ENCODE measurements around the gene TMEM53.
A peak's percentile ranks its signal among the peaks of the same experiment; 100 is the strongest.
"Not testable (repeated sequence)": the region's sequence is repeated elsewhere in the genome, so short reads cannot be mapped to it uniquely, and the experiment has no call there.

Gene TMEM53

DNA sequence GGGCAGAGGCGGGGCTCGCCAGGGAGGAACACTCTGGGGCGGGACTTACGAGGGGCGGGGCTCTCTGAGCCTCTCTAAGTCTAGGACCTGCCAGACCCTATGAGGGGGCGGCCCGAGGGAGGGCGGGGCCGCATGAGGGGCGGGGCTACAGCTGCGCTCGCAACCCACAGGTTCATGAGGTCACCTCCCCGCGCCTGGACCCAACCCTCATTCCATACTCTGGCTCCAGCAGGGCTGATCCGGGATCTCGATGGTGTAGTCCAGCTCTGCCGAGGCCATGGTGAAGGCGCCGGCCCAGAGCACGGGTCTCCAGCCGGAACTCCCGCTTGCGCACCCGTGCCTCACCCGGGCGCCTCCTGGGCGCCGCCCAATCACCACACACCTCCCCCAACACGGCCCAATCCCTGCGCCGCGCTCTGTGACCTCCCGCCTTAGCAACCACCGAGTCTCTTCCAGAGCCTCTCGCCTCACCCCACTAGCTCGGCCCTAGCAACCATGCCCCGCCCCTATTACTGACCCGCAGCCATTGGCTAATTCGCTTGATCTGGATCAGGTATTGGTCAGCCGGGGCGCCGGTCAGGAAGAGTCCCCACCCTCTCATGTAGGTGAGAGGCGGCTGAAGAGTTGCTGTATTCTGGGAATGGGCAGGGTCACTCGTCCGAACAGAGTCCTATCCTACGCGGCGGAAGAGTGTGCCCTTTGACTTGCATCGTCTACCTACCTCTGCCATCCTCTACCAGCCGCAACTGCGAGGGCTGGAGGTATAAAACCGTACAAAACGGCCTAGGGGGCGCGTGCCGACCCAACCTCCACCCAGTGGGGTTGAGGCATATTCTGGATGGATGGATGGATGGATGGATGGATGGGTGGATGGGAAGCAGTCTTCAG, at the start of gene TMEM53, which contains the start of gene ARMH1:
TSS of gene TMEM53 (minus strand) at position 369 of the 888 bp plus-strand sequence. CDS start at position 279, 90 bp downstream.
TSS of gene ARMH1 (plus strand) at position 602 of the 888 bp plus-strand sequence. CDS start 14,984 bp downstream, outside the sequence.
- DNase-seq (ENCODE audit: low read depth in 2 of 2), result peak; percentile 87 to 92

DNA sequence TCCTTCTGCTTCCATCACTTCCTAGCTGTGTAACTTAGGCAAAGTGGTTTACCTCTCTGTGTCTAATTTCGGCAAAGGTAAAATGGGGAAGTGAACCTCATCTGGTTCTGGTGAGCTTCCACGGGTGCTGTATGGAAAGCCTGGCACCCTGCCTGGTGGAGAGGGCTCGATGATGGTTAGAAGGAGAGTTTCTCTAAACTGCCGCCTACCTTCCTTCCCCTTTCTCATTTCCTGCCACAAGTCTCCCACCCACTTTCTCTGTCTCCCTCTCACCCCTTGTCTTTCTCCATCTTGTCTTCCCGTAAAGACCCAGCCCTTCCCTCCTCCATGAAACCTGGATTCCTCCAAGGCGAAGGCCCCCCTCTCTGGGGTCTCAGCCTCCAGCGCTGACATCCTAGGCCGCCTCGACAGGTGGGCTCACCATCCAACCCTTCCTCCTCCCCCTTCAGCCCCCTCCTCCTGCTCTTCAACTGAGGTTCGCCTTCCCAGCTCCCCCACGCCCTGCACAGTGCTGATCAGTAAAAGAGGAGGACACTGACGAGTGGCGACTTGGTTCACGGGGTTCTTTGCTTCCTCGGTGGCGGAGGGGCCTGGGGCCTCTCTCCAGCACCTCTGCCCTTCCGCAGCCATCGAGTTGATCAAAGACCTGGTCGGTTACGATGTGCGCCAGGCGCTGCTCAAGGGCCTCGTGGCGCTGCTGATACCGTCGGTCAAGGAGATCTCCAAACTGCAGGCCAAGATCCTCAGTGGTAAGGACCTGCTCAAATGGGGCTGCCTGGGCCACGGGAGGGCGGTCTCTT, 49.4 kb upstream of the TMEM53 start:
- no peak for DNase-seq (ENCODE audit: low read depth in 2 of 2)

DNA sequence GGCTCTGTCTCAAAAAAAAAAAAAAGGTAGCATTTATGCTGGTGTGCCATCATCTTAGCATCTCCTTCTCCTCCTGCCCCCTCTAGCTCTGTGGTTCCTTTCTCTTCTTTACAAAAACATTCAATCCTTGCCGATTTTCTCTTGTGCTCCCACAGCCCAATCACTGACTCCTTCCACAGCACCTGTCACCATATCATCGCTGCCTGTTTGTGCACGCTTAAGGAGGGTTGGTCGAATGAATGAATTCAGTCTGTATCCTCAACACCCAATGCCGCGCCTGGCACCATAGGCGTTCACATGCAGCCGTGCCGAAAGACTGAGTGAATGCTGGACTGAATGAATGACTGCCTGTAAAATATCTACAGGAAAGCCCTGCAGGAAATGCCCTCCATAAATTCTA, 48.8 kb upstream of the TMEM53 start:
- DNase-seq (ENCODE audit: low read depth in 2 of 2), result no peak

DNA sequence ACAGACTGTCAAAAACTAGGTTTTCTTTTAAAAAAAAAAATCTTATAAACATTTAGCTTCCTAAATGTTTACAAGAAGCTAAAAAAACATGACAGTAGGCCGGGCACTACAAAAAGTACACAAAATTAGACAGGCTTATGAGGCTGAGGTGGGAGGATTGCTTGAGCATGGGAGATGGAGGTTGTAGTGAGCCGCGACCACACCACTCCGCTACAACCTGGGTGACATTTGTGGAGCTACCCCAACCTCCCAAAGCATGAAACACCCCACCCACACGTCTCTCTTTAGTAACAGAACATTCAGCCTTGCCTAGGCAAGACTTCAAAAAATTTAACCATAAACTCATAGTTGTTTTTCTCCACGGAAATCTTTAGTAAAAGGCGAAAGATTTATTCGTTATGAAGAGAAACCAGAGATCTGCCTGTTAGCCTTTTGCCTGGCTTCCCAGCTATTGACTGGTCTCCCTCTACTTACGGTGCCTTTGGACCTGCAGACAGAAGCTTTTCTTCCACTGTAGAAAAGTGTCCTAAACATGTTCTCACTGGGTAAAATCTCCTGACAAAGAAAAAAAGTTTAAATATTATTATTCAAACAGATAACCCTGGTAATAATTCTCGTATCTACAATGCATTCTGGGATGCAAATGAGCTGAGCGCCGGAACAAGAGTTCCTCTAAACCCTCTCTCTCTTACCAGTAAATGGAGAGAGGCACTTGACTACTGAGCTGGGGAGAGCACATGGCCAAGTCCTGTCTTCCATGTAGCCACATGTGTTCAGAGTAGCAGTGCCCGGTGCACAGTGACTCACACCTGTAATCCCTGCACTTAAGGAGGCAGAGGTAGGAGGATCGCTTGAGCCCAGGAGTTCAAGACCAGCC, 47.4 kb upstream of the TMEM53 start:
- no peak for DNase-seq (ENCODE audit: low read depth in 2 of 2)

DNA sequence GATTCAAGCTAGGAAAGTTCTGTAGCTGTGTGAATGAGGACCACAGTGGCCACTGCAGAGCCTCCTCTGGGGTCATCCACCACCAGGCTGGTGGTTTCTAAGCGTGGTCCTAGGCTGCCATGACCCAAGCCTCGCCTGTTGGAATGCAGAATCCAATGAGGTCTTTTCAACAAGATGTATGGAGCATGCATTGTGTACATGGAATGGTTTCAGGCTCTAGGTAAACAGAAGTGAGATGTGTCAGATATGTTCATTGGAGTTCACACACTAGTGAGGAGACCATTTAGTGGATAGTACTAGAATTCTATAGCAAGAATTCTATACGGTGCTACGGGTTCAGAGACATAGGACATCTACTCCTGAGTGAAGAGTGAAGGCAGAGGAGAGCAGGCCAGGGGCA, 46.0 kb upstream of the TMEM53 start:
- no peak for DNase-seq (ENCODE audit: low read depth in 2 of 2)

DNA sequence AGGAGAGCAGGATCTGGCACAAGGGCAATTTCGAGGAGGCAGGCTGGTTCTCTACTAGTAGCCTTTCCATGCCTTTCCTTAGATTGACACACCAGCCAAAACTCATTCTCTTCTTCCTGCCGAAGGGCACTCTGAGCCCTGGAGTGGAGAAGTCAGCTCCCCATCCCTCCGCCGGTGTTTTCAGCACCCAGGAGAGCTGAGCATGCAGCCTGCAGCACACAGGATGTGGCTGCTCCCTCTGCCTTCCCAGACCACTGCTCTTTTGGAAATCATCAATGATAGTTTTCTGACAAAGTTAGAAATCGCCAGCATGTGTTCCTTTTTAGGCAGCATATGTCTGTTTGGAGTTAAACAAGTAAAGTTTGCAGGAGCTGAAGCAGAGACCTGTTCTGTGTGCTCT, 45.0 kb upstream of the TMEM53 start:
- no peak for DNase-seq (ENCODE audit: low read depth in 2 of 2)

DNA sequence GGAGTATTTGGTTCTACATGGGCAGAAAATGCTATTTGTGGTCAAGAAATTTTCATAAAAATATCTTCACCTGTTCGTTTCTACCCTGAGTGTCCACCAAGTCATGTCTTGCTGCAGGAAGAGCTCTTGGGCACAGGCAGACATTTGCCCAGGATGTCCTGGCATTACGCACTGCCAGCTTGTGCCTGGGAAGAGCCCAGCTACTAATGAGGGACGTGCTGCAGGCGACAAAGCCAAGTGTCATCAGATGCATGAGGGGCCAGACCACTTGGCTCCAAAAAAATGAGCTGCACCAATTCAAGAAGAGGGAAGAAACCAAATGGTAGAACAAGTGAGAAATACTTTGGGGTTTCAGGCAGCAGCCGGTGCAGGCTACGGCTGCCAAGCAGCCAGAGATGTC, 43.8 kb upstream of the TMEM53 start:
- DNase-seq (ENCODE audit: low read depth in 2 of 2), result no peak

DNA sequence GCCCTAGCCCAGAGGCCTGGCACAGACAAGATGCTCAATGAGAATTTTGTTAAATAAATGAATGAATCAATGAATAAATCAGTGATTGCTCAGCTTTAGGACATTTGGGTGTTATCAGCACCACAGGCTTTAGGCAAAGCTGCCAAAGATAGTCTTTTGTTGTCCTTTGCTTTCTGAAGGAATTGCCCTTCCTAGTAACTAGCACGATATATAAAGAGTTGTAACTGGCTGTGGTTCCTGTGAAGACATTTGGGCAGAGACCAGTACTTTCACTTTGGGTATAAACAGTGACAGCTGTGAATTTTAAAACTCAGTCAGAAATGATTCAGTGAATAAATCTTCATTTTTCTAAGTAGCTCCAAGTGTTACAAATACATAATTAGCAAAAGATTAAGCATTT, 43.4 kb upstream of the TMEM53 start:
- DNase-seq (ENCODE audit: low read depth in 2 of 2), result no peak

DNA sequence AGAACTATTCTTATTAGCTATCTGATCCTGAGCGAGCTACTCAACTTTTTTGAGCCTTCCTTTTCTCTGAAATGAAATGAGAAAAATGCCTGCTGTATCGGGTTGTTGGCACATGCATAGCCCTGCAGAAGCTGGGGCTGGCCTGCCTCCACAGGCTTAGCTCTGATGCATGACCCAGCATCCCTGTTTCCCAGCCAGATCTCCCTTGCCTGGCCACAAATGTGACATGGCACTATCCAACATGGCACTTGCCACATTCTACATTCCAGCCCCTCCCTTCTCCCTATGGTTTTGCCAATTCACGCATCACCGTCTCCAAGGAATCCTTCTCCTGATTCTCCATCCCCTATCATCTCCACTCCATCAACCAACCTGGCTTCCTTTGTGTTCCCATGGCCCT, 42.9 kb upstream of the TMEM53 start:
- no peak for DNase-seq (ENCODE audit: low read depth in 2 of 2)

DNA sequence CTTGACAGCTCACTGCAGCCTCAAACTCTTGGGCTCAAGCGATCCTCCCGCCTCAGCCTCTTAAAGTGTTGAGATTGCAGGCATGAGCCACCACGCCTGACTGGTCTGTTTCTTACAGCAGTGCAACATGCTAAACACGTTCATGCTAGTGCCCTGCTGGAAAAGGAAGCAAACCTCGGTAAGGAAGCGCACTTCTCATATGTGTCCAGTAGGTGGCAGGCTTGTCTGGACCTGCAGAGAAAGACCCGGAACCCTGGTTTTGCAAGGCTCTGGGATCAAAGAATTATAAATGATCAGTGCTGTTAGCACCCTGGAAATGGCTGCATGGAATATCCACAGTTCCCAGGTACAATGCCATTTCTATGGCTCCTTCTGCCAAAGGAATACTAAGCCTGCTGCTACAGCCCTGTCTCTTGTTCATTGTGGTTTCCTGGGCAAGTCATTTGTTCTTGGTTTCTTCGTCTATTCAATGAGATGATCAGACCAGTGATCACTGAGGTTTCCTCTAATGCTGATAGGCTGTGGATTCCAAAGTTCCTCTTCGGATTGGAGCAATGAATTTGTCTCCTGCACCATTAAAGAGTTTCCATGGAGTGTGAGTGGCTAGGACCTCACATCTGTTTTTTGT, 40.8 kb upstream of the TMEM53 start:
- no peak for DNase-seq (ENCODE audit: low read depth in 2 of 2)

DNA sequence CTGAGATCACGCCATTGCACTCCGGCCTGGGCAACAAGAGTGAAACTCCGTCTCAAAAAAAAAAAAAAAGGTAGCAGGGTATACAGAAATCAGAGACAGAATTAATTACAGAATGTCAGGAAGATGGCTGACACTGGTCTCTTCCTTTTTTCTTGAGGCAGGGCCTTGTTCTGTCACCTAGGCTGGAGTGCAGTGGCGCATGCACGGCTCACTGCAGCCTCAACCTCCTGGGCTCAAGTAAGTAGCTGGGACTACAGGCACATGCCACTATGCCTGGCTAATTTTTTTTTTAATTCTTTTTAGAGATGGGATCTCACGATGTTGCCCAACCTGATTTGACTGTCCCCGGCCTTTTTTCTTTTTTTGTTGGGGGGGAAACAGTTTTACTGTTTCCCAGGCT, 40.3 kb upstream of the TMEM53 start:
- no peak for DNase-seq (ENCODE audit: low read depth in 2 of 2)

DNA sequence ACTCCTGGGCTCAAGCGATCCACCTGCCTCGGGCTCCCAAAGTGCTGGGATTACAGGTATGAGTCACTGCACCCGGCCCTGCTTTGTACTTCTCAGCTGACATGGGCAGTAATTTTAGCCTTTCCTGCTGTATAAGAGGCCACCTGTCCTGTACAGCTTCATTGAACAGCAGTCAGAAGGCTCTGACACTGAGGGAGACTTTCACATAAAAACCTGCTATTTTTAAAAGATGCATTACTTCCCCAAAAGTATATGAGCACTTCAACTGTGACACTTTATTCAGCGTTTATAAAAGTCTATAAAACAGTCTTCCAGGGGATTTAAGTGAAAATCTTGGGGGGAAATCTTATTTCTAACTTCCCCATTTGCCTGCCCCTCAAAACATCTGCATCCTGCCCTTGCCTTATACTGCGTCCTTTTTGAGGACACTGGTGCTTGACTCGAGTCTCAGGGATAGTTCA, 39.1 kb upstream of the TMEM53 start:
- no peak for DNase-seq (ENCODE audit: low read depth in 2 of 2)

DNA sequence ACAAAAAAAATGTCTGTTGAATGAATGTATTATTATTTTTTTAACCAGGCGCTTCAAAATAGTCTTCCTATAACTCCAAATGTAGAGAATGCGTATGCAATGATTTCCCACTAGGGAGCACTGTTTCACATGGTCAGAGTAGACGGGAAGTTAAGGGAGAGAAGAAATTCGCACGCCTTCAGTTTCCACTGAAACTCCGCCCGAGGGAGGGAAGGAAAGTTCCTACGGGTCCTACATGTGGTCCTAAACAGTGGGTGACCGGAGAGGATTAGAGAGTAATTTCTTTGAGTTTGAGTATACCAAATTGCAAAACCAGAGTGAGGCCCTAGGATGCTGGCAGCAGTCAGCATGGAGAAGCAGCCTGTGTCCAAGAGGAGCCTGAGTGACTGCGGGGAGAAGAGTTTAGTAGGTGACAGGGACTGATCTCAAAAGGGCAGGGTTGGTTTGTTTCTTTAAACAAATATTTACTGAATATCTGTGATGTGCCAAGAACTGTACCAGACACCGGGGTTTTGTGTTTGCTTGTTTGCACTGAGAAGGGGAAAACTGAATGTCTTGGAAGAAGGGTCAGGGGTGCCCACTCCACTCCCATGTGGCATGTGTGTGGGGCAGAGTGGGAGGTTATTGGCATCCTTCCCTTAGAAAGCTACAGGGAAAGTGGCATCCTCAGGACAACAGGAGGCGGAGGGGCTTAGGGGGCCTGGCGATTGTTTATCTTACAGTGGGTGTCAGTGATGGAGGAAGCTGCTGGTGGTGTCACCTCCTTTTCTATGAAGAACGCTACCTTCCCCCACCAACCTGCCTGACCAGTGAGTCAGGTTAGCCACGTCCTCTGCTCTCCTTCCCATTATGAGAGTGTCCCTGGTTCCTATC, 33.9 kb upstream of the TMEM53 start:
- no peak for DNase-seq (ENCODE audit: low read depth in 2 of 2)

DNA sequence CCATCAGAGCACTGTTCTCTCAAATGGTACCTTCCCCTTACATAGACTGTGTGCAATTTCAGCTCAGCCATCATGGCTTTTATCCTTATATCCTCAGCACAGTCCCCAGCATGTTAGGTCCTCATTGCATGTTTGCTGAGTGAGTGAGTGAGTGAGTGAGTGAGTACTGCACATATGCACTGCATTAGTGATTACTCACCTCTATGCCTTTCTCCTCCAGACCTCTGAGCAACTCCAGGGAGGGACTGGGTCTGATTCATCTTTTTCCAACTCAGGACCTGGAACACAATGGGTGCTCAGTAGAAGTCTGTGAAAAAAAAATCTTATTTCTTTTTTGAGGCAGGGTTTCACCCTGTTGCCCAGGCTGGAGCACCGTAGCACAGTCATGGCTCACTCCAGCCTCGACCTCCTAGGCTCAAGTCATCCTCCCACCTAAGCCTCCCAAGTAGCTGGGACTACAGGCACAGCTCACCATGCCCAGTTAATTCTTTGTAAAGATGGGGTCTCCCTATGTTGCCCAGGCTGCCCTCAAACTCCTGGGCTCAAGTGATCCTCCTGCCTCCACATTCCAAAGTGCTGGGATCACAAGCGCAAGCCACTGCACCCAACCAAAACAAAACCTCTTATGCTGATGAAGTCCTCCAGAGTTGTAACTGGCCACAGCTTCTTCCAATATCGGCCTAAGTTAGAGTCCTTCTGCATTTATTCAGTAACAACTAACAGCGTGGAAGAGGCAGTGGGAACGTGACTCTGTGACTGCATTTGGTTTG, 33.0 kb upstream of the TMEM53 start:
- no peak for DNase-seq (ENCODE audit: low read depth in 2 of 2)

DNA sequence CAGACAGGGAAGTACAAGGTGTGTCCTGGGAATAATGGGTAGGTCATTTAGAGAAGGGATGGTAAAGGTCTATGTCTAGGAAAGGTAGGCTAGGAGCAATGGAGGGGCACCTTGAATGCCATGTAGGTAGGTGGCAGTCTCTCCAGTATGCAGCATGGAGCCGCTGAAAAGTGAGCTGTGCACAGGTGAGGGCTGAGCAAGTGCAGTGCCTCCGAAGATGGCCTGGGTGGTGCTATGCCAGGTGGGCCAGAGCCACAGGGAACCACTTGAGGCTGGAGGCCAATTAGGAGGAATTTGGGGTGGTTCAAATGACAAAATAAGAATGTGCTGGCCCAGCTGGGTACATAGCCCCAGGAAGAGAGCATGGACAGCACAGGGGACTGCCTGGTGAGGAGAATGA, 31.7 kb upstream of the TMEM53 start:
- DNase-seq (ENCODE audit: low read depth in 2 of 2), result no peak

DNA sequence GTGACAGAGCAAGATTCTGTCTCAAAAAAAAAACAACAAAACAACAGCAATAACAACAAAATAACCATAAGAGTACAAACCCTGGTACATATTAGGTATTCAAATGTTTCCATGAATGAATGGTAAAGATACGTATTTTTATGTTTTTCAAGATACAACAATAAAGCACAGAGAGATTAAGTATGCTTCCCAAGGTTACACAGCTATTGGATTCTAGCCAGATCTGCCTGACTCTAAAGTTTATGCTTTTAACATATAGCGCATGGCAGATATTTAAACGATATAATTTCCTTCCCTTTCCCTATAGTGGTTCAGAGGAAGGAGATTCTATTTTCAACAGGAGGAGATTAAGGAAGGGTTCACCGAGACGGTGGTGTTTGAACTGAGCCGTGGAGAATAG, 31.2 kb upstream of the TMEM53 start:
- DNase-seq (ENCODE audit: low read depth in 2 of 2), result no peak

DNA sequence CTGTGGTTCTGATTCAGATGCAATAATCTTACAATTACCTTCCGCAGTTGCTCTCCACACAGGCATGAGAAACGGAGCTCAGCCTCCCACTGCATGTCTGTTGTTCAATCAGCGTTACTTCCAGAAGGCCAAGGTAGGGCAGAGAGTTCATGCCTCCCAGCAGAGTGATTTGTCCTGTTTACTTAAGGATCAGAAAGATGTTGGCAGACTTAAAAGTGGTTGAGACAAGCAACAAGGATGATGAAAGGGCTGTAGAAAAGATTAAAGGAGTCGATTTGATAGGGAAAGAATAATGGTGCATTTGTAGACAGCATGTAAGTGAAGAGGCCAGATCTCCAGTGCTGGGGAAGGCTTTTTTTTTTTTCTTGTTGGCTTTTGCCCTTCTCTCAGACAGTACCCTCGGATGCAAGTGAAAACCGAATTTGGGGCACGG, 26.9 kb upstream of the TMEM53 start:
- DNase-seq (ENCODE audit: low read depth in 2 of 2), result no peak

DNA sequence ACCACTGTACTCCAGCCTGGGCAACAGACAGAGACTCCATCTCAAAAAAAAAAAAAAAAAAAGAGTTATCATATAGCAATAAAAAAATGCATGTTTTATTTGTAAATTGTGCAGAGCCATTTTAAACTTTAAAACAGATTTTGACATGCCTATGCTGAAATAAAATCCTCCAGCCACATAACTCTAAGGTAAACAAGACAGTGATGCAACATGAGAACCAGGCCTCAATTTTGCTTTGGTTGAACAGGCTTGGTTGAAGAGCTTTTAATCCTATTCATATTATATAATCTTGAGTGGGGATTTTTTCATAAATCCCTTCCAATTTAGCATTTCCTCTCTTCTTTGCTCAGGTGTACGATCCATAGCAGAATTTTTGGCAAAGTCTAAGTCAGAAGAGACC, 26.3 kb upstream of the TMEM53 start:
- no peak for DNase-seq (ENCODE audit: low read depth in 2 of 2)

DNA sequence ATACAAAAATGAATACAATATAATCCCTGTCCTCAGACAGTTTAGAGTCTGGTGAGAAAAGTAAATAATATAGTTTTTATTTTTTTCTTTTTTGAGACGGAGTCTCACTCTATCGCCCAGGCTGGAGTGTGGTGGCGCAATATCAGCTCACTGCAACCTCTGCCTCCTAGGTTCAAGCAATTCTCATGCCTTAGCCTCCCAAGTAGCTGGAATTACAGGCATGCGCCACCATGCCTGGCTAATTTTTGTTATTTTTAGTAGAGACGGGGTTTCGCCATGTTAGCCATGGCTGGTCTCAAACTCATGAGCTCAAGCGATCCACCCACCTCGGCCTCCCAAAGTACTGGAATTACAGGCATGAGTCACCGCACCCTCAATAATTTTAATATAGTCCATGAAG, 25.1 kb upstream of the TMEM53 start:
- not testable (repeated sequence) for DNase-seq (ENCODE audit: low read depth in 2 of 2)

Measured in stimulated activated CD8-positive, alpha-beta memory T cell treated with anti-CD3 and anti-CD28 coated beads, Interleukin-7, amount 100 ng/mL, for 1 hour (primary cell).